Caco-2 (cell line): ENCODE results near the gene FGG. TPM values are rescaled to one million over a fixed set of nuclear protein-coding genes. Genes with fewer than 3 reads are reported as not detected.
"Not testable (repeated sequence)": the region's sequence is repeated elsewhere in the genome, so short reads cannot be mapped to it uniquely, and the experiment has no call there.

Source experiments
- BruUV-seq: library from RNA; stranded (reverse); fragments of 400-500 nt; replicated peaks from 2 replicates; lab custom pipeline; 2021; lab: Mats Ljungman, UMichigan
- CTCF ChIA-PET: fragments of 300-600 bp; sonication (Branson Sonifier 250); formaldehyde crosslinking; loops from one replicate; lab custom pipeline; 2022; ENCODE audit warnings: antibody characterized with exemption; lab: Charles Lee
- POLR2A ChIA-PET: fragments of 300-600 bp; sonication (Branson Sonifier 250); formaldehyde crosslinking; loops from one replicate; lab custom pipeline; 2022; ENCODE audit warnings: antibody characterized with exemption; lab: Charles Lee
- DNase-seq, 2 experiments: peaks; one replicate each; pipeline versions ENCODE4 v3.0.0 to v3.0.0-alpha.2; 2020 to 2022
- H3K27me3 ChIP-seq: replicated peaks from 2 replicates; pipeline ENCODE4 v1.6.0; 2011; ENCODE audit warnings: low read length; ENCODE audit not compliant: control insufficient read depth, insufficient read depth
- H3K36me3 ChIP-seq: 2 replicates; pipeline ENCODE4 v1.5.1; 2011; ENCODE audit warnings: low read length; ENCODE audit not compliant: control insufficient read depth, insufficient read depth
- H3K4me1 ChIP-seq: fragments of 250-450 bp; sonication (Bioruptor Pico); 2 replicates; pipeline ENCODE4 v1.5.1; 2020; ENCODE audit warnings: mild to moderate bottlenecking
- H3K4me3 ChIP-seq: 2 replicates; pipeline ENCODE4 v1.5.1; 2011; ENCODE audit warnings: low read depth, mild to moderate bottlenecking, control low read depth, low read length
- H3K9me3 ChIP-seq: fragments of 250-450 bp; sonication (Bioruptor Pico); 2 replicates; pipeline ENCODE4 v1.5.1; 2020; ENCODE audit warnings: mild to moderate bottlenecking, moderate library complexity
- H3K27ac Mint-ChIP-seq: one replicate; pipeline ENCODE4 v1.8.0; 2022; ENCODE audit warnings: mixed read lengths; ENCODE audit not compliant: unreplicated experiment
- H3K27me3 Mint-ChIP-seq: one replicate; pipeline ENCODE4 v1.8.0; 2022; ENCODE audit warnings: mixed read lengths; ENCODE audit not compliant: insufficient read depth, unreplicated experiment
- H3K36me3 Mint-ChIP-seq: one replicate; pipeline ENCODE4 v1.8.0; 2022; ENCODE audit warnings: mild to moderate bottlenecking, mixed read lengths; ENCODE audit not compliant: insufficient read depth, unreplicated experiment
- H3K4me1 Mint-ChIP-seq: one replicate; pipeline ENCODE4 v1.8.0; 2022; ENCODE audit warnings: low read depth, mixed read lengths; ENCODE audit not compliant: unreplicated experiment
- H3K4me3 Mint-ChIP-seq: one replicate; pipeline ENCODE4 v1.8.0; 2022; ENCODE audit warnings: mild to moderate bottlenecking, moderate library complexity, mixed read lengths; ENCODE audit not compliant: unreplicated experiment
- H3K9me3 Mint-ChIP-seq: one replicate; pipeline ENCODE4 v1.8.0; 2022; ENCODE audit warnings: mixed read lengths; ENCODE audit not compliant: unreplicated experiment
- CTCF ChIP-seq, 2 experiments: fragments of 200-600 bp in 1 of 2; IDR thresholded peaks; 1 replicate in 1 of 2; 2 replicates in 1 of 2; pipeline versions ENCODE4 v1.5.1 to v1.8.0; 2011 to 2022; ENCODE audit warnings: antibody characterized with exemption in 1 of 2, control low read depth in 1 of 2, inconsistent platforms in 1 of 2, low read depth in 1 of 2, low read length in 1 of 2, mild to moderate bottlenecking in 1 of 2, moderate library complexity in 1 of 2; ENCODE audit not compliant: insufficient read depth in 1 of 2, severe bottlenecking in 1 of 2, unreplicated experiment in 1 of 2
- intact Hi-C: fragments of 100-400 bp; cut with micrococcal nuclease; formaldehyde crosslinking; loops from one replicate; pipeline ENCODE4 v1.10.0; 2022; ENCODE audit not compliant: unreplicated experiment
- total RNA-seq: library from RNA; stranded (reverse); gene quantifications from 2 replicates; pipeline ENCODE4 v1.2.3, GENCODE V29; 2022

Gene FGG
- total RNA-seq, 1 experiment from 2014 or later: 121 TPM

- no peak overlapping the region for H3K4me3 Mint-ChIP-seq
- POLR2A ChIA-PET: interaction anchor here (1.1 kb wide), 1 partner anchor 22 kb away, joined by 3 read pairs; no protein-coding TSS in a partner anchor
- no peak for TF ChIP-seq CTCF (IDR thresholded peaks at IDR 0.05; ENCODE audit: insufficient read depth in 1 of 2, low read depth in 1 of 2, low read length in 1 of 2, severe bottlenecking in 1 of 2, unreplicated experiment in 1 of 2)
- peak; percentile 70 to 79 for DNase-seq
- Histone ChIP-seq H3K36me3 (no peaks in the 10 kb centered on the region), H3K27me3 (no peaks in the 10 kb centered on the region), H3K9me3 (no peaks in the 10 kb centered on the region), H3K4me1 (peaks cover 45% of the 10 kb centered on the region), H3K4me3 (no peak overlapping the region)
- H3K27me3 Mint-ChIP-seq: no peaks in the 10 kb centered on the region
- BruUV-seq: no TSS peak
- peaks cover 11% of the 10 kb centered on the region for H3K9me3 Mint-ChIP-seq
- no peak overlapping the region for H3K27ac Mint-ChIP-seq
- peaks cover 57% of the 10 kb centered on the region for H3K4me1 Mint-ChIP-seq
- H3K36me3 Mint-ChIP-seq: no peaks in the 10 kb centered on the region
- CTCF ChIA-PET: interaction anchor here (1.1 to 2.7 kb wide), 3 partner anchors 22 to 179 kb away, joined by 3 to 33 read pairs (median 16); no protein-coding TSS in a partner anchor
- intact Hi-C loops: no loop called here
These were observed 16.6 kb downstream of the FGG start for GRCh38 chr4:154595807-154596206.

GRCh38 chr4:154594343-154594742, 18.1 kb downstream of the FGG start:
- peaks cover 57% of the 10 kb centered on the region for H3K4me1 ChIP-seq
- POLR2A ChIA-PET, intact Hi-C loops, H3K4me3 Mint-ChIP-seq, H3K9me3 Mint-ChIP-seq, H3K27ac Mint-ChIP-seq, H3K9me3 ChIP-seq, H3K36me3 Mint-ChIP-seq, H3K27me3 Mint-ChIP-seq, DNase-seq, BruUV-seq, H3K4me3 ChIP-seq, H3K27me3 ChIP-seq, H3K36me3 ChIP-seq: not testable (repeated sequence)
- peaks cover 60% of the 10 kb centered on the region for H3K4me1 Mint-ChIP-seq
- CTCF ChIA-PET: interaction anchor here (1.3 to 2.7 kb wide), 2 partner anchors 24 to 35 kb away, joined by 4 to 16 read pairs; no protein-coding TSS in a partner anchor

GRCh38 chr4:154593868-154594267, 18.6 kb downstream of the FGG start:
- CTCF ChIA-PET: interaction anchor here (1.3 to 2.7 kb wide), 2 partner anchors 25 to 34 kb away, joined by 4 to 16 read pairs; no protein-coding TSS in a partner anchor
- intact Hi-C loops: no loop called here
- Histone ChIP-seq H3K27me3 (no peaks in the 10 kb centered on the region), H3K36me3 (no peaks in the 10 kb centered on the region), H3K4me1 (peaks cover 62% of the 10 kb centered on the region), H3K9me3 (no peaks in the 10 kb centered on the region), H3K4me3 (no peak overlapping the region)
- H3K27ac Mint-ChIP-seq: no peak overlapping the region
- H3K36me3 Mint-ChIP-seq: peaks cover 6% of the 10 kb centered on the region
- POLR2A ChIA-PET: no interaction called here
- no peak for DNase-seq
- no TSS peak for BruUV-seq
- H3K27me3 Mint-ChIP-seq: no peaks in the 10 kb centered on the region
- H3K9me3 Mint-ChIP-seq: no peaks in the 10 kb centered on the region
- no peak overlapping the region for H3K4me3 Mint-ChIP-seq
- TF ChIP-seq CTCF (IDR thresholded peaks at IDR 0.05; ENCODE audit: insufficient read depth in 1 of 2, low read depth in 1 of 2, low read length in 1 of 2, severe bottlenecking in 1 of 2, unreplicated experiment in 1 of 2): no peak
- H3K4me1 Mint-ChIP-seq: peaks cover 63% of the 10 kb centered on the region
